ENCODE measurements around the gene IRX2.

IRX2 gene

GRCh38 chr5:2738700-2739359, 12.6 kb downstream of the IRX2 start:
- Mint-ChIP-seq H3K27ac (peak overlapping the region in 1 of 2 donors; percentile 34), H3K4me1 (no peaks in the 10 kb centered on the region), H3K9me3 (no peaks in the 10 kb centered on the region), H3K27me3 (peaks cover 79% of the 10 kb centered on the region), H3K4me3 (peak overlapping the region in 1 of 2 donors; percentile 60)
- DNase-seq = no peak
- no peak for ATAC-seq

- H3K27ac Mint-ChIP-seq = no peak overlapping the region
- peaks cover 77% of the 10 kb centered on the region for H3K27me3 Mint-ChIP-seq
- no peaks in the 10 kb centered on the region for H3K4me1 Mint-ChIP-seq
- no peaks in the 10 kb centered on the region for H3K9me3 Mint-ChIP-seq
- no peak for DNase-seq
- H3K4me3 Mint-ChIP-seq = no peak overlapping the region
- no peak for ATAC-seq
These were observed 13.2 kb downstream of the IRX2 start for GRCh38 chr5:2738156-2738699.

DNA sequence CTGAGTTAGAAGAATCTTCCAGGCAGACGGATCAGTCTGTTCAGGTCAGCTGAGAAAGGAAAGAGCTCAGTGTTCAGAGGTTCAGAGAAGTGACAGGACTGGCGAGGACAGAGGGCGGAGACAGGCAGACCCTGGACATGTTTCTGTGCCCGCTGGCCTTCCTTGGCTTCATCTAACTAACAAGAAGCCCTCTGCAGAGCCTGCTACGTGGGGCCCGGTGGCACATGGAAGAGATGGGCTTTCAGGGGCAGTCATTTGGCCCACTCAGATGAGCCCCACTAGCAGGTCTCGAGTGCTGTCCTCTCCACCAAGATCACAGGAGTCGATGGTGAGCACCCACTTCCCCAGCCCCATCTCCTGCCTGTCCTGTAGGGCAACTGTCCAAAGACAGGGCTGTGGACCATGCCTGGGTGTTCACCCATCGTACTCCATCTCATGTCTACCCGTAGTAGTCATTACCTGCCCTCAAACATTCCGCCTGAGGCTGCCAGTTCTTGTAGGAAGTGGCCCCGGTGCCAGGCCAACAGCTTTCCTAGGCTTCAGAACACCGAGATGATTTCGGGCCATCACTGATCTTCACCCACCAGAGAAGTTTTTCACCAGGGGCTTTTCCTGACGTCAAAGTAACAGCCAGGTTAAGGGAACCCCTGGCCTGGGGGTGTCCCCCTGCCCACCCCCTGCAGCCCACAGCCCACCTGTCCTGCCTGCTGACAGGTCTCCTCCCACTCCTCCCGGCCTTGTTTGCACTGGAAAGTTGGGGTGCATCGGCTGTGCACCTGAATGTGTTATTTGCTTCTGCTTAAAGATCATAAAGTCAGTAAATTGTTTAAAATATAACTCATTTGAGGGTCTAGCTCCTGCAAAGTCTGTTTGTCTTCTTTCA, 14.0 kb downstream of the IRX2 start:
- no peaks in the 10 kb centered on the region for H3K4me1 Mint-ChIP-seq
- H3K27ac Mint-ChIP-seq = no peak overlapping the region
- no peak for DNase-seq
- ATAC-seq = no peak
- no peak overlapping the region for H3K4me3 Mint-ChIP-seq
- peaks cover 78% of the 10 kb centered on the region for H3K27me3 Mint-ChIP-seq
- no peaks in the 10 kb centered on the region for H3K9me3 Mint-ChIP-seq

- no peak for ATAC-seq
- no peak for DNase-seq
- Mint-ChIP-seq H3K9me3 (no peaks in the 10 kb centered on the region), H3K27ac (no peak overlapping the region), H3K4me1 (no peaks in the 10 kb centered on the region), H3K4me3 (no peak overlapping the region), H3K27me3 (peaks cover 80% of the 10 kb centered on the region)
These were observed 14.6 kb downstream of the IRX2 start for GRCh38 chr5:2736872-2737271.

DNA sequence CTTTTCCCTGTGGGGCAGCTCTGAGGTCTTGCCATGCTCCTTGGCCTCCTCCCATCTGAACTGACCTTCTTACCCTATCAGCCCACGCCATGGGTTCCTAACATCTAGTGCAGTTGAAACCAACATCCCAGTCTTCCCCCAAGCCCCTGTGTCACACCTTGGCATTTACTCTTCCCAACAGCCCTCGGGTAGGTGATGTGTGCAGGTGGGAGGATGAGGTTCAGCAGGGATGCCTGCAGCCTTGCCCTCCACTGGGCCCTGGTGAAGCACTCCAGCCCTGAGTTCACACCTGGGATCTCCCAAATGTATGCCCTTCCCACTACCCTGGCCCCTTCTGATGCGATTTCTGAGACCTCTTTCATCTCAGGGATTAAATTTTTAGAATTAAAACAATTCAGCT, 15.5 kb downstream of the IRX2 start:
- Mint-ChIP-seq H3K27me3 (peaks cover 74% of the 10 kb centered on the region), H3K4me3 (no peak overlapping the region), H3K9me3 (no peaks in the 10 kb centered on the region), H3K27ac (no peak overlapping the region), H3K4me1 (no peaks in the 10 kb centered on the region)
- DNase-seq (no peak), ATAC-seq (no peak)

GRCh38 chr5:2732850-2733249, 18.6 kb downstream of the IRX2 start:
- Mint-ChIP-seq H3K4me3 (no peak overlapping the region), H3K4me1 (no peaks in the 10 kb centered on the region), H3K9me3 (peaks cover 0 to 4% of the 10 kb centered on the region in 2 donors), H3K27me3 (peaks cover 46% of the 10 kb centered on the region), H3K27ac (no peak overlapping the region)
- DNase-seq (no peak), ATAC-seq (no peak)

- no peaks in the 10 kb centered on the region for H3K4me1 Mint-ChIP-seq
- DNase-seq (no peak), ATAC-seq (no peak)
- H3K4me3 Mint-ChIP-seq = no peak overlapping the region
- H3K27ac Mint-ChIP-seq = no peak overlapping the region
- peaks cover 41% of the 10 kb centered on the region for H3K27me3 Mint-ChIP-seq
- H3K9me3 Mint-ChIP-seq = peaks cover 0 to 7% of the 10 kb centered on the region in 2 donors
These were observed 19.5 kb downstream of the IRX2 start for GRCh38 chr5:2732004-2732403.

- Mint-ChIP-seq H3K9me3 (peaks cover 0 to 7% of the 10 kb centered on the region in 2 donors), H3K27me3 (peaks cover 33% of the 10 kb centered on the region), H3K4me3 (no peak overlapping the region), H3K27ac (no peak overlapping the region), H3K4me1 (no peaks in the 10 kb centered on the region)
- no peak for ATAC-seq
- DNase-seq = no peak
These were observed 22.3 kb downstream of the IRX2 start for GRCh38 chr5:2729189-2729588.

DNA sequence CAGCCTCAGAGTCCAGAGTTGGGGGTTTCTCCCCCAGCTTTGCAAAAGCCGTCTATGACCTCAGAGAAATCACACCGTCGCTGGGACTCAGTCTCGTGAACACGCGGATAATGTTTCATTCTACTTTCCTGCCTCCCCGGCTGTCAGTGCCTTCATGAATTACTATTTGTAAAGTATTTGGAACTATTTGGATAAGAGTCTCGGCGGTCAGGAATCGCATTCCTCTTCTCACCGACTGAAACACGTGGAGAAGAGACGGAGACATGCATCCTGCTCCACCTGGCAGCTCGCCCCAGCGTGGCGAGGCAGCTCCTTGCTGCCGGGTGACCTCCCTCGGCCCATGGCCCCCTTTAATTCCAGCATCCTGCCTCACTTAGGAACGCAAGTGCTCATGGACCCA, 23.9 kb downstream of the IRX2 start:
- peaks cover 23% of the 10 kb centered on the region for H3K27me3 Mint-ChIP-seq
- ATAC-seq = no peak
- no peak overlapping the region for H3K27ac Mint-ChIP-seq
- DNase-seq = no peak
- H3K4me1 Mint-ChIP-seq = no peaks in the 10 kb centered on the region
- no peak overlapping the region for H3K4me3 Mint-ChIP-seq
- H3K9me3 Mint-ChIP-seq = peaks cover 0 to 7% of the 10 kb centered on the region in 2 donors

- Mint-ChIP-seq H3K27ac (no peak overlapping the region), H3K9me3 (peaks cover 0 to 7% of the 10 kb centered on the region in 2 donors), H3K4me1 (no peaks in the 10 kb centered on the region)
These were observed 25.3 kb downstream of the IRX2 start for GRCh38 chr5:2725980-2726765.

GRCh38 chr5:2724831-2725230, 26.6 kb downstream of the IRX2 start:
- Mint-ChIP-seq H3K4me1 (no peaks in the 10 kb centered on the region), H3K9me3 (peaks cover 0 to 7% of the 10 kb centered on the region in 2 donors), H3K27me3 (peaks cover 14% of the 10 kb centered on the region), H3K27ac (no peak overlapping the region), H3K4me3 (no peak overlapping the region)
- ATAC-seq (no peak), DNase-seq (no peak)

More at GRCh38 chr5:2725980-2726765, 25.3 kb downstream of the IRX2 start:
- ATAC-seq = no peak
- H3K4me3 Mint-ChIP-seq = no peak overlapping the region
- DNase-seq = no peak
- peaks cover 14% of the 10 kb centered on the region for H3K27me3 Mint-ChIP-seq

- DNase-seq (no peak), ATAC-seq (no peak)
- Mint-ChIP-seq H3K27ac (no peak overlapping the region), H3K4me1 (no peaks in the 10 kb centered on the region), H3K9me3 (peaks cover 0 to 7% of the 10 kb centered on the region in 2 donors), H3K4me3 (no peak overlapping the region), H3K27me3 (peaks cover 14% of the 10 kb centered on the region)
These were observed 27.4 kb downstream of the IRX2 start for GRCh38 chr5:2724031-2724581.

DNA sequence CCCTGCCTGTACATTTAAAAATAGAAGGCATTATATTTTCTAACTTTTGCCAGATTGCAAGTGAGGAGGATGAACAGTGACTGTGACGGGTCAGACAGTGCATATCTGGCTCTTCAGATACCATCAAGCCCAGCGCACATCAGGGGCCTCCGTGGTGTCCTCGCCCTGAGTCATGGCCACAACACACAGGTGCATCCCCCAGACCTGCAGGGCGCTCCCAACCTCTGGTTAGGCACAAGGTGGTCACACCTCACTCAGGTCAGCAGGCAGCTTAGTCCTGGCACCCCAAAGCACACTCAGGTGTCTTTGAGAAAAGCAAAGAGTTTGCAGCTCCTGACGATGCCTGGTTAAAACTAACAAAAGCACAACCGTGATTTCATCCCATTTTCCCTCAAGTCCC, 28.6 kb downstream of the IRX2 start:
- no peak for ATAC-seq
- peaks cover 0 to 6% of the 10 kb centered on the region in 2 donors for H3K9me3 Mint-ChIP-seq
- H3K27me3 Mint-ChIP-seq = peaks cover 13% of the 10 kb centered on the region
- H3K27ac Mint-ChIP-seq = no peak overlapping the region
- no peaks in the 10 kb centered on the region for H3K4me1 Mint-ChIP-seq
- H3K4me3 Mint-ChIP-seq = no peak overlapping the region
- DNase-seq = no peak

DNA sequence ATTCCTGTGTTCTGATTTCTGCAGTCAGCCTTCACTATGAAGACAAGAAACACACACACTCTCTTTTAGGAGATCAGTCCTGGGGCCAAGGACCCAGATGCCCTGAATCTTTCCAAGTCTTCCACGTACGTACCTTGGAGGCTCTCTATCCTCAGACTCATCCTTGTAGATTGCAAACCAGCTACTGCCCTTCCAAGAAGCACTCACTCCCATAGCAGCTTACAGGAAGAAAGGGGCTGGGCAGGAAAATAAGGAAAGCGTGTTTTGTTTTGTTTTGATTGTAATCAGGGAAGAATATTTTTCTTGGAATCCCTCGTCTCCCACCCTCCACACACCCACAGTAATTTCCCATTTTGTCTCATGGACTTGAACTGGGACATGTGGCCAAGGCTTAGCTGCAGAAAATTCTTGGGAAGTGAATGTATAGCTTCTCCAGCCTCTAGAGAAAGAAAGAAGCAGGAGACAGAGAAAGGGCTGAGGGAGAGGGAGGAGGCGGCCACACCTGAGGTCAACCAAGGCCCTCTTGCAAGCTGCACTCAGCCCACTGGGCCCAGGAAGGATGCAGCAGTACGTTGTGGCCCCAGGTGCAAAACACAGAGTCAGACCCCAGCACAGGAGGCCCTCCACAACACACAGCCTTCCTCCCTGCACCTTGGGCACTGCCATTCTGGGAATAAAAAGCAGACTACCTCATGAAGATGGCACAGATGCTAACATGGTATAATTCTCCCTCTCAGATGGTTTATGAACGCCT, 29.9 kb downstream of the IRX2 start:
- Mint-ChIP-seq H3K9me3 (peaks cover 5 to 14% of the 10 kb centered on the region in 2 donors), H3K4me3 (no peak overlapping the region), H3K27me3 (peaks cover 18% of the 10 kb centered on the region), H3K27ac (no peak overlapping the region), H3K4me1 (no peaks in the 10 kb centered on the region)
- no peak for DNase-seq
- no peak for ATAC-seq

- H3K27me3 Mint-ChIP-seq = peaks cover 19% of the 10 kb centered on the region
- ATAC-seq (no peak), DNase-seq (no peak)
- H3K9me3 Mint-ChIP-seq = peaks cover 5 to 14% of the 10 kb centered on the region in 2 donors
- no peak overlapping the region for H3K27ac Mint-ChIP-seq
- no peak overlapping the region for H3K4me3 Mint-ChIP-seq
- no peaks in the 10 kb centered on the region for H3K4me1 Mint-ChIP-seq
These were observed 32.1 kb downstream of the IRX2 start for GRCh38 chr5:2719332-2719731.

All from stimulated activated naive CD8-positive, alpha-beta T cell treated with anti-CD3 and anti-CD28 coated beads, Interleukin-15, amount 100 ng/mL, for 72 hours (primary cell).